ENCODE data around the gene USHBP1.

Gene USHBP1

GRCh38 chr19:17206736-17207581, 57.6 kb downstream of the USHBP1 start:
- DNase-seq: no peak

GRCh38 chr19:17205237-17206140, 59.1 kb downstream of the USHBP1 start:
- DNase-seq: no peak

- DNase-seq: no peak
Measured at GRCh38 chr19:17202713-17203112, 61.8 kb downstream of the USHBP1 start.

- no peak for DNase-seq
Measured at GRCh38 chr19:17202249-17202648, 62.3 kb downstream of the USHBP1 start.

- DNase-seq: no peak
Measured at GRCh38 chr19:17200408-17201079, 64.0 kb downstream of the USHBP1 start.

All from NCI-H2081 treated with DMSO at 0.1 percent for 48 hours (cell line).